Activated CD4-positive, alpha-beta T cell treated with anti-CD3 and anti-CD28 coated beads for 36 hours (primary cell): ENCODE data around the gene FBXO44. TPM values are rescaled to one million over a fixed set of nuclear protein-coding genes. Genes with fewer than 3 reads are reported as not detected.
A peak's percentile ranks its signal among the peaks of the same experiment; 100 is the strongest.

Source experiments
- ATAC-seq: fragments of 200-7000 bp; cut with Tn5 transposase; one replicate; pipeline ENCODE4 v1.10.0; 2021; ENCODE audit warnings: mild to moderate bottlenecking, moderate library complexity
- CTCF ChIA-PET: fragments of 350-600 bp; sonication (Branson Sonifier 250); formaldehyde crosslinking; loops from one replicate; lab custom pipeline; 2021; ENCODE audit warnings: antibody characterized with exemption; lab: Charles Lee
- POLR2A ChIA-PET: fragments of 350-600 bp; sonication (Branson Sonifier 250); formaldehyde crosslinking; loops from one replicate; lab custom pipeline; 2021; ENCODE audit warnings: antibody characterized with exemption, inconsistent platforms; lab: Charles Lee
- DNase-seq: peaks from one replicate; pipeline ENCODE4 v3.0.0-alpha.2; 2020
- H3K27ac Mint-ChIP-seq: one replicate; pipeline ENCODE4 v1.8.0; 2021; ENCODE audit warnings: mixed read lengths
- H3K27me3 Mint-ChIP-seq: one replicate; pipeline ENCODE4 v1.8.0; 2021; ENCODE audit warnings: mixed read lengths
- H3K36me3 Mint-ChIP-seq: one replicate; pipeline ENCODE4 v1.8.0; 2021; ENCODE audit warnings: low read depth, mixed read lengths
- H3K4me1 Mint-ChIP-seq: one replicate; pipeline ENCODE4 v1.8.0; 2021; ENCODE audit warnings: mixed read lengths
- H3K4me3 Mint-ChIP-seq: one replicate; pipeline ENCODE4 v1.8.0; 2021; ENCODE audit warnings: mild to moderate bottlenecking, moderate library complexity, mixed read lengths
- H3K9me3 Mint-ChIP-seq: one replicate; pipeline ENCODE4 v1.8.0; 2021; ENCODE audit warnings: low read depth, mixed read lengths
- intact Hi-C, 2 experiments: fragments of 100-400 bp; cut with DNase I in 1 of 2; cut with micrococcal nuclease in 1 of 2; formaldehyde crosslinking; loops; one replicate each; pipeline versions ENCODE4 v1.14.2 to v1.15.1; 2022 to 2024; cut with DNase I, micrococcal nuclease
- total RNA-seq, 2 experiments: library from RNA; stranded (reverse); gene quantifications; one replicate each; pipeline ENCODE4 v1.2.3, GENCODE V29; 2021

Gene FBXO44
- total RNA-seq, 2 experiments from 2014 or later, result 20.2 to 21.8 TPM

- Mint-ChIP-seq H3K4me3 (no peak overlapping the region), H3K36me3 (no peaks in the 10 kb centered on the region), H3K27me3 (peaks cover 33% of the 10 kb centered on the region), H3K4me1 (peaks cover 20% of the 10 kb centered on the region), H3K27ac (no peak overlapping the region), H3K9me3 (no peaks in the 10 kb centered on the region)
- ChIA-PET POLR2A (no interaction called here), CTCF (interaction anchor here (2.1 kb wide), 1 partner anchor 9 kb away, joined by 6 read pairs; no protein-coding TSS in a partner anchor)
- intact Hi-C loops, result no loop called here
- DNase-seq (no peak), ATAC-seq (no peak)
Measured at GRCh38 chr1:11688506-11688905, 33.8 kb downstream of the FBXO44 start.

GRCh38 chr1:11690397-11691301, 36.0 kb downstream of the FBXO44 start:
- intact Hi-C loops, result no loop called here
- Mint-ChIP-seq H3K36me3 (no peaks in the 10 kb centered on the region), H3K4me3 (no peak overlapping the region), H3K9me3 (no peaks in the 10 kb centered on the region), H3K27me3 (peaks cover 38% of the 10 kb centered on the region), H3K4me1 (peaks cover 24% of the 10 kb centered on the region), H3K27ac (no peak overlapping the region)
- POLR2A ChIA-PET, result interaction anchor here (1.1 kb wide), 1 partner anchor 26 kb away, joined by 3 read pairs; the partner anchor contains the start of gene FBXO6
- no peak for ATAC-seq
- no peak for DNase-seq
- CTCF ChIA-PET, result no interaction called here

GRCh38 chr1:11691302-11691914, 36.7 kb downstream of the FBXO44 start, which contains the start of gene DRAXIN:
Gene DRAXIN (plus strand): TSS chr1:11691710. CDS start chr1:11706259, 14,549 bp downstream.
- intact Hi-C loops, result no loop called here
- peaks cover 24% of the 10 kb centered on the region for H3K4me1 Mint-ChIP-seq
- CTCF ChIA-PET, result interaction anchor here (0.6 kb wide), 1 partner anchor 43 kb away, joined by 3 read pairs; no protein-coding TSS in a partner anchor
- POLR2A ChIA-PET, result no interaction called here
- no peaks in the 10 kb centered on the region for H3K36me3 Mint-ChIP-seq
- ATAC-seq (peak; percentile 25), DNase-seq (peak; percentile 23)
- peaks cover 38% of the 10 kb centered on the region for H3K27me3 Mint-ChIP-seq
- no peaks in the 10 kb centered on the region for H3K9me3 Mint-ChIP-seq
- peak within 1 kb of the TSS; percentile 38 for H3K4me3 Mint-ChIP-seq
- no peak within 1 kb of the TSS for H3K27ac Mint-ChIP-seq

- no peaks in the 10 kb centered on the region for H3K36me3 Mint-ChIP-seq
- CTCF ChIA-PET, result interaction anchor here (0.6 kb wide), 1 partner anchor 44 kb away, joined by 3 read pairs; no protein-coding TSS in a partner anchor
Measured at GRCh38 chr1:11691928-11692711, 37.4 kb downstream of the FBXO44 start.

GRCh38 chr1:11693024-11693590, 38.4 kb downstream of the FBXO44 start:
- H3K4me3 Mint-ChIP-seq, result no peak overlapping the region
- no peak overlapping the region for H3K27ac Mint-ChIP-seq
- no peaks in the 10 kb centered on the region for H3K9me3 Mint-ChIP-seq
- ChIA-PET CTCF (interaction anchor here (0.8 to 1.0 kb wide), 3 partner anchors 10 to 42 kb away, joined by 3 to 4 read pairs (median 3); partner anchors contain the start of gene FBXO6), POLR2A (interaction anchor here (1.1 kb wide), 1 partner anchor 29 kb away, joined by 3 read pairs; the partner anchor contains the start of gene FBXO6)
- peak; percentile 67 for DNase-seq
- H3K36me3 Mint-ChIP-seq, result no peaks in the 10 kb centered on the region
- H3K27me3 Mint-ChIP-seq, result peaks cover 34% of the 10 kb centered on the region
- intact Hi-C loops, result no loop called here
- H3K4me1 Mint-ChIP-seq, result peaks cover 29% of the 10 kb centered on the region
- peak; percentile 86 for ATAC-seq

More at GRCh38 chr1:11691928-11692711, 37.4 kb downstream of the FBXO44 start:
- no peak for DNase-seq
- Mint-ChIP-seq H3K27ac (no peak overlapping the region), H3K9me3 (no peaks in the 10 kb centered on the region), H3K4me1 (peaks cover 24% of the 10 kb centered on the region), H3K4me3 (peak overlapping the region; percentile 38), H3K27me3 (peaks cover 38% of the 10 kb centered on the region)
- ATAC-seq, result no peak
- intact Hi-C loops, result no loop called here
- POLR2A ChIA-PET, result interaction anchor here (1.1 kb wide), 1 partner anchor 28 kb away, joined by 3 read pairs; the partner anchor contains the start of gene FBXO6

- Mint-ChIP-seq H3K4me1 (peaks cover 31% of the 10 kb centered on the region), H3K9me3 (no peaks in the 10 kb centered on the region), H3K4me3 (no peak overlapping the region), H3K27me3 (peaks cover 29% of the 10 kb centered on the region), H3K27ac (no peak overlapping the region), H3K36me3 (no peaks in the 10 kb centered on the region)
- no peak for ATAC-seq
- ChIA-PET CTCF (no interaction called here), POLR2A (no interaction called here)
- intact Hi-C loops, result no loop called here
- DNase-seq, result no peak
Measured at GRCh38 chr1:11693917-11694316, 39.2 kb downstream of the FBXO44 start.

- no peaks in the 10 kb centered on the region for H3K36me3 Mint-ChIP-seq
- DNase-seq, result no peak
- peaks cover 24% of the 10 kb centered on the region for H3K4me1 Mint-ChIP-seq
- intact Hi-C loops, result no loop called here
- POLR2A ChIA-PET, result interaction anchor here (0.8 kb wide), 1 partner anchor 31 kb away, joined by 4 read pairs; no protein-coding TSS in a partner anchor
- no peak for ATAC-seq
- no peak overlapping the region for H3K27ac Mint-ChIP-seq
- H3K27me3 Mint-ChIP-seq, result peaks cover 16% of the 10 kb centered on the region
- no peak overlapping the region for H3K4me3 Mint-ChIP-seq
- no peaks in the 10 kb centered on the region for H3K9me3 Mint-ChIP-seq
- CTCF ChIA-PET, result no interaction called here
Measured at GRCh38 chr1:11695861-11696260, 41.2 kb downstream of the FBXO44 start.

GRCh38 chr1:11697188-11697892, 42.7 kb downstream of the FBXO44 start:
- intact Hi-C loops, result no loop called here
- no peak for DNase-seq
- ATAC-seq, result no peak
- Mint-ChIP-seq H3K4me3 (no peak overlapping the region), H3K9me3 (no peaks in the 10 kb centered on the region), H3K27me3 (peaks cover 15% of the 10 kb centered on the region), H3K27ac (no peak overlapping the region), H3K36me3 (no peaks in the 10 kb centered on the region), H3K4me1 (peaks cover 20% of the 10 kb centered on the region)
- POLR2A ChIA-PET, result no interaction called here
- CTCF ChIA-PET, result interaction anchor here (0.6 to 1.7 kb wide), 3 partner anchors 10 to 357 kb away, joined by 3 to 6 read pairs (median 4); no protein-coding TSS in a partner anchor

GRCh38 chr1:11697893-11698210, 43.2 kb downstream of the FBXO44 start:
- H3K27ac Mint-ChIP-seq, result no peak overlapping the region
- H3K9me3 Mint-ChIP-seq, result no peaks in the 10 kb centered on the region
- intact Hi-C loops, result no loop called here
- CTCF ChIA-PET, result interaction anchor here (0.6 to 1.7 kb wide), 3 partner anchors 11 to 357 kb away, joined by 3 to 6 read pairs (median 4); no protein-coding TSS in a partner anchor
- peaks cover 15% of the 10 kb centered on the region for H3K4me1 Mint-ChIP-seq
- H3K27me3 Mint-ChIP-seq, result peaks cover 11% of the 10 kb centered on the region
- no peak overlapping the region for H3K4me3 Mint-ChIP-seq
- POLR2A ChIA-PET, result no interaction called here
- H3K36me3 Mint-ChIP-seq, result no peaks in the 10 kb centered on the region
- DNase-seq, result no peak
- no peak for ATAC-seq
